BLaER1 treated with 17β-estradiol and CSF1 and Interleukin-3, amounts not matched to agents 10 nM and 100 nM (cell line): ENCODE measurements around the gene SEC61A1.

Experiments
- H3K27ac ChIP-seq, 11 experiments: shearing (Covaris generic); formaldehyde crosslinking; 2 replicates each; pipeline ENCODE4 v1.8.1; 2022
- H3K27me3 ChIP-seq, 11 experiments: shearing (Covaris generic); formaldehyde crosslinking; 2 replicates each; pipeline ENCODE4 v1.8.1; 2022
- H3K36me3 ChIP-seq, 11 experiments: shearing (Covaris generic); formaldehyde crosslinking; 2 replicates each; pipeline ENCODE4 v1.8.1; 2022
- H3K4me1 ChIP-seq, 10 experiments: shearing (Covaris generic); formaldehyde crosslinking; 2 replicates each; pipeline ENCODE4 v1.8.1; 2022
- H3K4me2 ChIP-seq, 11 experiments: shearing (Covaris generic); formaldehyde crosslinking; 2 replicates each; pipeline ENCODE4 v1.8.1; 2022
- H3K4me3 ChIP-seq, 10 experiments: shearing (Covaris generic); formaldehyde crosslinking; 2 replicates each; pipeline ENCODE4 v1.8.1; 2022
- H3K9ac ChIP-seq, 11 experiments: shearing (Covaris generic); formaldehyde crosslinking; 2 replicates each; pipeline ENCODE4 v1.8.1; 2022
- H3K9me3 ChIP-seq, 11 experiments: shearing (Covaris generic); formaldehyde crosslinking; replicated peaks in 1 of 11; 2 replicates each; pipeline ENCODE4 v1.8.1; 2022
- H4K20me1 ChIP-seq, 11 experiments: shearing (Covaris generic); formaldehyde crosslinking; 2 replicates each; pipeline ENCODE4 v1.8.1; 2022
- Cebpa-rat ChIP-seq, 11 experiments: shearing (Covaris generic); IDR thresholded peaks; 2 replicates each; pipeline ENCODE4 v1.8.1; 2022

SEC61A1 gene

DNA sequence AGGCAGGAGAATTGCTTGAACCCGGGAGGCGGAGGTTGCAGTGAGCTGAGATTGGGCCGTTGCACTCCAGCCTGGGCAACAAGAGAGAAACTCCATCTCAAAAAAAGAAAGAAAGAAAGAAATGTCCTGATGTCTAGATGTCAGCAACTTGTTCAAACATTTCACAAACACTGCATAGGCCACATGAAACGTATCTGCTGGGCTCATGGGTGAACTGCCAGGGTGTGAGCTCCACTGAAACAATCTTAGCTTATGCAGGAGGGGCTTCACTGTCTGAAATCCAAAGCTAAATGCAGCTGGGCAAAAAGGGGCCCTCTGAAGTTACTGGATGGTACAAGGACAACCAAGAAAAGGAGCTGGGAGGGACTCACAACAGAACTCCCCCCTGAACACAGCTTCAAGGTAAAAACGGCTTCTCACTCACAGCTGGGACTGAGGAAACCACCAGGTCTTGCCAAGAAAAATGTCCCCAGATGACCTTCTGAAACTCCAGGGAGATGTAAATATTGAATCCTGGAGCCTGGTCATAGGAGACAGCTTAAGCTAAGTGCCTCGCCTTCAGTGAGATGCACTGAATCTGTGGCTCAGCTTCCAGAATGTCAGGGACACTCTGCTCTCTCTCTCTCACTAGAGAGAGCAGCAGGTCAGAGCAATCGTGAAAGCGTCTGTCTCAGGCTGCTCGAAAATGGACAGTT, 31.9 kb downstream of the SEC61A1 start:
- Histone ChIP-seq H3K4me1 (peaks cover 0 to 9% (median 0%) of the 10 kb centered on the region in 10 experiments; a peak in 6 of 20 replicates), H3K9ac (peak overlapping the region in 1 of 11 experiments; percentile 4; a peak in 1 of 22 replicates), H3K36me3 (peaks cover 74 to 97% (median 92%) of the 10 kb centered on the region in 11 experiments), H3K27me3 (no peaks in the 10 kb centered on the region), H3K9me3 (no peaks in the 10 kb centered on the region), H3K27ac (no peak overlapping the region), H3K4me2 (no peak overlapping the region), H4K20me1 (peaks cover 0 to 81% (median 37%) of the 10 kb centered on the region in 11 experiments; a peak in 16 of 22 replicates), H3K4me3 (no peak overlapping the region)
- TF ChIP-seq Cebpa-rat (IDR thresholded peaks at IDR 0.05): no peak

DNA sequence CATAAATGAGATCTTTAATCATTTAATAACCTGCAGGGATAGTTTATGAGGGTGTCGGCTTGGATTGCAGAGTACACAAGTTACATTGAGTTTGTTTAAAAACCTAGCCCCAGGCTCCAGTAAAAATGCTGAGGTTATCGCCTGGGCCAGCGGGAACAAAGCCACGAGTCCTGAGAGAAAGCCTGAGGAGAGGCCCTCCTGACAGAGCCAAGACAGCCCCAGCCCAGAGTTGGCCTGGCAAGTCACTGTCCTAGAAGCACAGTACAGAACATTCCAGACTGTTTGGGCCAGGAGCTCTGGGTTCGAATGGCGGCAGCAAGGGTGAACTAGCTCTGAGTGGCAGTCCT, 32.4 kb downstream of the SEC61A1 start:
- Histone ChIP-seq H3K9me3 (no peaks in the 10 kb centered on the region), H3K4me3 (no peak overlapping the region), H3K4me2 (no peak overlapping the region), H3K27ac (no peak overlapping the region), H3K9ac (peak overlapping the region in 1 of 11 experiments; percentile 4; a peak in 1 of 22 replicates), H3K4me1 (peaks cover 0 to 9% (median 0%) of the 10 kb centered on the region in 10 experiments; a peak in 6 of 20 replicates), H4K20me1 (peaks cover 0 to 75% (median 34%) of the 10 kb centered on the region in 11 experiments; a peak in 16 of 22 replicates), H3K27me3 (no peaks in the 10 kb centered on the region), H3K36me3 (peaks cover 70 to 92% (median 87%) of the 10 kb centered on the region in 11 experiments)
- no peak for TF ChIP-seq Cebpa-rat (IDR thresholded peaks at IDR 0.05)

DNA sequence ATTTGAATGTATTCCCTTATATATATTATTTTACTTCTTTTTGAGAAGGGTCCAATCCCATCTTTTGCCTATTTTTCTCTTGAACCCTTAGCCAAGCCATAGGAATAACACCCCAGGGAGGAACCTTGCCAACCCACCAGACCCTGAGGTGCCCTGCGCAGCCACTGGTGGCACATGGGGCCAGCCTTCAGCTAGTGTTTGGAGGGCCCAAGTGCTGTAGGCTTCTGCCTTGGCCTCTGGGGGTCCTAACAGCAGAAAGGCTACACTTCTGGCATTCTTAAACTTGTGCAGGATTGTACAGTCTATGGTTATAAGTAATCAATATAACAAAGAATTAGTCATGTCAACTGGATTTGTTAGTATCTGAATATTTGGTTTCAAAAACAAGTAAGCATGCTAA, 36.9 kb downstream of the SEC61A1 start:
- Histone ChIP-seq H3K27ac (no peak overlapping the region), H3K36me3 (peaks cover 47 to 87% (median 74%) of the 10 kb centered on the region in 11 experiments), H4K20me1 (peaks cover 0 to 81% (median 32%) of the 10 kb centered on the region in 11 experiments; a peak in 19 of 22 replicates), H3K9ac (no peak overlapping the region), H3K4me1 (peaks cover 0 to 4% (median 0%) of the 10 kb centered on the region in 10 experiments; a peak in 7 of 20 replicates), H3K4me3 (no peak overlapping the region), H3K27me3 (no peaks in the 10 kb centered on the region), H3K4me2 (no peak overlapping the region), H3K9me3 (no peaks in the 10 kb centered on the region)
- no peak for TF ChIP-seq Cebpa-rat (IDR thresholded peaks at IDR 0.05)

DNA sequence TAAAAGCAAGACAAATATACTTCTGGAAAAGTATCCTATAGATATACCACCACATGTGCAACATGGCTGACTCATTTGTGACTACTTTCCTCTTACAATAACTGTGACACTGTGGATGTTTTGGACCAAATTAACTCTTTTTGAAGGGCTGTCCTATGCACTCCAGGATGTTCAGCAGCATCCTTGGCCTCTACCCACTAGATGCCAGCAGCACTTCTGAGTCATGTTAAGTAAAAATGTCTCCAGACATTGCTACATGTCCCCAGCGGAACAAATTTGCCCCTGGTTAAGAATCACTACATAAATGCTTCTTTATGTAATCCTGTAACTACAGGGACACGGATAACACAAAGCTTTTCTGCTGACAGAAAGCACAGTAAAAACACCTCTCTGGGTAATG, 39.3 kb downstream of the SEC61A1 start:
- no peak overlapping the region for H3K4me2 ChIP-seq
- TF ChIP-seq Cebpa-rat (IDR thresholded peaks at IDR 0.05): no peak
- no peak overlapping the region for H3K4me3 ChIP-seq
- no peak overlapping the region for H3K27ac ChIP-seq
- H3K4me1 ChIP-seq: peaks cover 0 to 16% (median 7%) of the 10 kb centered on the region in 10 experiments; a peak in 8 of 20 replicates
- no peaks in the 10 kb centered on the region for H3K27me3 ChIP-seq
- H3K9me3 ChIP-seq: no peaks in the 10 kb centered on the region
- H3K9ac ChIP-seq: no peak overlapping the region
- H4K20me1 ChIP-seq: peaks cover 0 to 86% (median 42%) of the 10 kb centered on the region in 11 experiments; a peak in 19 of 22 replicates
- H3K36me3 ChIP-seq: peaks cover 33 to 87% (median 72%) of the 10 kb centered on the region in 11 experiments

DNA sequence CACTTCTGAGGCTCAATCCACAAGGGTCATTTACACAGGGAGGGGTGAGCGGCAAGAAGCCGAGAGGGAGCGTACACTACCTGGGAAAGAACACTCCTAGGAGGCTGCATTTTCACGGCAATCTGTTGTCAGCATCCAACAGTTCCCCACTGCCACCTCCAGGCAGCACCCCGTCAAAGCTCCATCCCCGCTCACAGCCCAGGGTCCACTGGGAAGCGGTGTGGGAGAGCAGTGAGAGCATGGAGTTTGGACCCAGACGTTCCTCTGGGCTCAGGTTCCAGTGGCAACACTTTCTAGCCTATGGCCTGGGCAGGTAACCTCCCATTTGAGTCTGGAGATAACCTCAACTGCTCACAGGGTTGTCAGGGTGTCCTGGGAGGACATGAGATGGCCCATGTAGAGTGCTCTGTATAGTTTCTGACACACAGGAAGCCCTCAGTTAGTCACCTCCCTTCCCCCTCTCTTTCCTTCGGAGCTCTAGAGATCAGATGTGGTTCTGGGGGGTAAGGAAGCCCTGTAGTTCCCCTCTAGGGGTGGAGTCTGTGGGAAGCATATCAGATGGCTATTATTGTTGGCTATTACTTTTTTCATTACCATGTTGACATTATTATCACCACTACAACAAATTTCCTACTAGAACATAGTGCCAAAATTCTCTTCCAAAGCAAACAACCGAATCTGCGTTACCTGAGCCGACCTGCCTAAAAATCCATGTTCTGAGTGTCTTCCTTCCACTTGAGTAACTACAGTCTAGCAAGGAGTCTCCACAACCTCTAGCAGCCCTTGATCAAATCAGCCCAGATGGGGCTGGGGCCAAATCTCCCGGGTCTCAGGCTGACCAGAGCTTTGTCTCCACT, 42.3 kb downstream of the SEC61A1 start:
- Histone ChIP-seq H4K20me1 (peaks cover 0 to 65% (median 41%) of the 10 kb centered on the region in 11 experiments; a peak in 19 of 22 replicates), H3K9me3 (no peaks in the 10 kb centered on the region), H3K27ac (peak overlapping the region in 1 of 11 experiments; percentile 14; a peak in 1 of 22 replicates), H3K4me1 (peaks cover 0 to 16% (median 7%) of the 10 kb centered on the region in 10 experiments; a peak in 8 of 20 replicates), H3K36me3 (peaks cover 49 to 94% (median 83%) of the 10 kb centered on the region in 11 experiments), H3K27me3 (no peaks in the 10 kb centered on the region), H3K4me2 (peak overlapping the region in 3 of 11 experiments; percentile 26 to 54 (median 50); a peak in 7 of 22 replicates), H3K4me3 (no peak overlapping the region), H3K9ac (peak overlapping the region in 4 of 11 experiments; percentile 1 to 61 (median 29); a peak in 3 of 22 replicates)
- no peak for TF ChIP-seq Cebpa-rat (IDR thresholded peaks at IDR 0.05)

DNA sequence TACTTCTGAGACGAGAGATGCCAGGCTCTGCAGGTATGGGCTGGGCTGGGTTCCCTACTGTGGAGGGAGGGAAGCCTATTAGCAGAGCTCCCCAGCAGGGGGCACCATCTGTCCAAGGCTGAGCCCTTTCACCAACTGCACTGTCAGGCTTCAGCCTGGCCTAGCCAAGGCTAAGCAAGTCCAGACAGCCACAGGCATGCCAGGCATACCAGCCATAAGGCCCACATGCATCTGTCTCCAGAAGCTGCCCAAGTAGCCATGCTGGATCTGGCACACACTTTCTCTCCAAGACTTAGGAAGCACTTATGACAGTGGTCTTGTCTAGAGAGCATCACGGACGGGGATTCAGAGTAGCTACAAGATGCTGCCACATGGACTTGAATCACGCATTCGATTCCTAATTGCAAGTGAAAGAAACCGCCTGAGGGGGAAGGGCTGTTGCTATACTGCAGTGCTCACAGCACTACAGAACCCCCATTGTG, 43.0 kb downstream of the SEC61A1 start:
- no peak for TF ChIP-seq Cebpa-rat (IDR thresholded peaks at IDR 0.05)
- Histone ChIP-seq H3K4me2 (peak overlapping the region in 2 of 11 experiments; percentile 50 to 54; a peak in 3 of 22 replicates), H3K4me1 (peaks cover 0 to 16% (median 7%) of the 10 kb centered on the region in 10 experiments; a peak in 8 of 20 replicates), H3K4me3 (no peak overlapping the region), H3K36me3 (peaks cover 56 to 98% (median 90%) of the 10 kb centered on the region in 11 experiments), H3K27me3 (no peaks in the 10 kb centered on the region), H3K27ac (0 out of 22 replicates have a peak overlapping the region, but pooled peaks of 1 of the 11 experiments have one; percentile 14), H4K20me1 (peaks cover 0 to 70% (median 41%) of the 10 kb centered on the region in 11 experiments; a peak in 19 of 22 replicates), H3K9me3 (no peaks in the 10 kb centered on the region), H3K9ac (peak overlapping the region in 3 of 11 experiments; percentile 4 to 54 (median 49); a peak in 2 of 22 replicates)

DNA sequence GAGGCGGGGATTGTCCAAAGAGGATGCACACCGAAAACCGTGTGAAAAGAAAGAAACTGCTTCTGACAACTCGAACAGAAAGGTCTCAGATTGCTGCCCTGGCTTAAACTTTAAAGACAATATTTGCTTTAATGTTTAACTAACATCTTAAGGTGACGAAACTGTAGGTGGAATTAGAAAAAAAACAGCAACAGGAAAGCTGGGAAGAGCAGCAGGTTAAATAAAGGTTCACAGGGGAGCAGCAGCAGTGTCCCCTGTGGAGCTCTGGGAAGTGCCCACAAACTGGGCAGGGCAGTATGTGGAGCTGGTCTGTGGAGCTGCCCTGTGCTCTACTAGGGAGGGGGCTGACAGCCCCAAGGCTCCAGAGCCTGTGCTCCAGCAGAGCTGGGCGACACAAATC, 46.0 kb downstream of the SEC61A1 start:
- no peak overlapping the region for H3K4me3 ChIP-seq
- peaks cover 86 to 100% (median 97%) of the 10 kb centered on the region in 11 experiments for H3K36me3 ChIP-seq
- H3K9ac ChIP-seq: no peak overlapping the region; a peak in 1 of 22 replicates
- H4K20me1 ChIP-seq: peaks cover 0 to 76% (median 35%) of the 10 kb centered on the region in 11 experiments; a peak in 17 of 22 replicates
- no peak for TF ChIP-seq Cebpa-rat (IDR thresholded peaks at IDR 0.05)
- no peaks in the 10 kb centered on the region for H3K27me3 ChIP-seq
- H3K4me1 ChIP-seq: peaks cover 0 to 16% (median 7%) of the 10 kb centered on the region in 10 experiments; a peak in 8 of 20 replicates
- no peak overlapping the region for H3K4me2 ChIP-seq
- H3K9me3 ChIP-seq: no peaks in the 10 kb centered on the region
- no peak overlapping the region for H3K27ac ChIP-seq

DNA sequence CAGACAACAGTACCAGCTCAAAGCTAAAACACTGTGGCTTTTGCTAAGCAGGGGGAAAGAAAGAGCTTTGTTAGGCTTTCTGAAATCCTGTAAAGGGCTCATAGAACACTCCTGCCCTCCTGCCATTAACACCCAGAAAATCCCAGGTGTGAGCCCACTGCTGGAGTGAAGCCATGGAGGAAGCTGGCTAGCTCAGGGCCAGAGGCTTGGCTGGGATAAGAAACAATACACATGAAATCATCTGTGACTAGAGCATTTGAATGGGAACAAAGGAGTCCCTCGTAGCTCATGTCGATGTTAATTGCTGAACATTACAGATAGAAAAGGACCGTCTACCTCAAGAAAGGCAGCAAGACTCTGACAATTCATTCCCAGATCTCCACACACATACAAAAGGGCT, 47.9 kb downstream of the SEC61A1 start:
- no peak overlapping the region for H3K4me2 ChIP-seq
- H4K20me1 ChIP-seq: peaks cover 0 to 71% (median 27%) of the 10 kb centered on the region in 11 experiments; a peak in 16 of 22 replicates
- H3K4me1 ChIP-seq: peaks cover 0 to 13% (median 10%) of the 10 kb centered on the region in 10 experiments; a peak in 16 of 20 replicates
- no peak overlapping the region for H3K9ac ChIP-seq
- no peaks in the 10 kb centered on the region for H3K9me3 ChIP-seq
- no peak overlapping the region for H3K4me3 ChIP-seq
- TF ChIP-seq Cebpa-rat (IDR thresholded peaks at IDR 0.05): no peak
- no peaks in the 10 kb centered on the region for H3K27me3 ChIP-seq
- peaks cover 90 to 100% (median 97%) of the 10 kb centered on the region in 11 experiments for H3K36me3 ChIP-seq
- H3K27ac ChIP-seq: no peak overlapping the region
